Measurements from ENCODE around the gene ZFAND4.
"Not testable (repeated sequence)": the region's sequence is repeated elsewhere in the genome, so short reads cannot be mapped to it uniquely, and the experiment has no call there.

The ZFAND4 gene

GRCh38 chr10:45672181-45673073, at the start of gene ZFAND4:
Gene ZFAND4, minus strand, starts transcription at chr10:45672772. Its CDS starts 9,047 bp downstream, at chr10:45663725.
- peak; percentile 95 for DNase-seq

GRCh38 chr10:45721503-45721902, 48.9 kb upstream of the ZFAND4 start:
- DNase-seq, result not testable (repeated sequence)

- not testable (repeated sequence) for DNase-seq
These were observed 45.1 kb upstream of the ZFAND4 start for GRCh38 chr10:45717642-45718041.

GRCh38 chr10:45717053-45717452, 44.5 kb upstream of the ZFAND4 start:
- DNase-seq, result not testable (repeated sequence)

GRCh38 chr10:45711223-45711622, 38.7 kb upstream of the ZFAND4 start:
- not testable (repeated sequence) for DNase-seq

- DNase-seq, result not testable (repeated sequence)
These were observed 37.7 kb upstream of the ZFAND4 start for GRCh38 chr10:45710200-45710796.

GRCh38 chr10:45678467-45678866, 5.9 kb upstream of the ZFAND4 start:
- DNase-seq, result not testable (repeated sequence)

- no peak for DNase-seq
These were observed 2.8 kb upstream of the ZFAND4 start for GRCh38 chr10:45675388-45675787.

- DNase-seq, result no peak
These were observed 589 bp upstream of the ZFAND4 start for GRCh38 chr10:45673074-45673648.

GRCh38 chr10:45671300-45671699, 1.3 kb downstream of the ZFAND4 start:
- not testable (repeated sequence) for DNase-seq

- DNase-seq, result not testable (repeated sequence)
These were observed 2.7 kb downstream of the ZFAND4 start for GRCh38 chr10:45669897-45670296.

GRCh38 chr10:45660876-45661411, 11.6 kb downstream of the ZFAND4 start:
- DNase-seq, result no peak

- no peak for DNase-seq
These were observed 15.3 kb downstream of the ZFAND4 start for GRCh38 chr10:45657033-45657926.

GRCh38 chr10:45655219-45655618, 17.4 kb downstream of the ZFAND4 start:
- DNase-seq, result no peak

GRCh38 chr10:45654753-45655141, 17.8 kb downstream of the ZFAND4 start:
- DNase-seq, result not testable (repeated sequence)

- DNase-seq, result no peak
These were observed 19.1 kb downstream of the ZFAND4 start for GRCh38 chr10:45653454-45653853.

GRCh38 chr10:45652511-45652910, 20.1 kb downstream of the ZFAND4 start:
- no peak for DNase-seq

GRCh38 chr10:45649296-45649695, 23.3 kb downstream of the ZFAND4 start:
- DNase-seq, result no peak

- DNase-seq, result no peak
These were observed 25.5 kb downstream of the ZFAND4 start for GRCh38 chr10:45647118-45647517.

GRCh38 chr10:45646384-45647050, 26.1 kb downstream of the ZFAND4 start:
- no peak for DNase-seq

- no peak for DNase-seq
These were observed 28.0 kb downstream of the ZFAND4 start for GRCh38 chr10:45644527-45644926.

- DNase-seq, result no peak
These were observed 31.6 kb downstream of the ZFAND4 start for GRCh38 chr10:45640941-45641340.
